HCT116 (cell line): ENCODE measurements around the gene MOCS2. TPM values are rescaled to one million over a fixed set of nuclear protein-coding genes. Genes with fewer than 3 reads are reported as not detected.

Source experiments
- ATAC-seq: fragments of 200-7000 bp; cut with Tn5 transposase; 2 replicates; pipeline ENCODE4 v1.9.1; 2020; ENCODE audit warnings: mild to moderate bottlenecking, moderate library complexity
- BruUV-seq: library from RNA; stranded (reverse); fragments of 400-500 nt; replicated peaks from 2 replicates; lab custom pipeline; 2021; lab: Mats Ljungman, UMichigan
- CTCF ChIA-PET: fragments of 300-600 bp; sonication (Branson Sonifier 250); formaldehyde crosslinking; loops from one replicate; lab custom pipeline; 2021; ENCODE audit warnings: antibody characterized with exemption; lab: Charles Lee
- POLR2A ChIA-PET: fragments of 300-600, 350-600 bp; sonication (Branson Sonifier 250); formaldehyde crosslinking; loops from one replicate; lab custom pipeline; 2021; ENCODE audit warnings: antibody characterized with exemption; lab: Charles Lee
- RAD21 ChIA-PET, 2 experiments: fragments of 300-600 bp; sonication (Branson Sonifier 250); formaldehyde crosslinking; loops; one replicate each; lab custom pipeline; 2023; ENCODE audit warnings: low total read pairs in 2 of 2; ENCODE audit not compliant: uncharacterized antibody in 2 of 2, unreplicated experiment in 2 of 2, low non-redundant PET in 1 of 2; lab: Charles Lee
- DNase-seq: peaks from one replicate; pipeline ENCODE4 v3.0.0-alpha.2; 2010; ENCODE audit warnings: low read depth, low spot score
- H2AFZ ChIP-seq: fragments of 200-600 bp; shearing (Covaris generic), sonication (generic); 2 replicates; pipeline ENCODE4 v1.6.1; 2017; ENCODE audit warnings: low read depth, mixed run types, mixed read lengths, antibody characterized with exemption, low read length; ENCODE audit not compliant: poor library complexity, severe bottlenecking
- H3K27ac ChIP-seq: 2 replicates; pipeline ENCODE4 v1.5.1; 2012; ENCODE audit warnings: low read depth, low read length
- H3K27me3 ChIP-seq: fragments of 200-600 bp; sonication (generic); 2 replicates; pipeline ENCODE4 v1.6.1; 2016; ENCODE audit warnings: mixed run types, low read length, mixed read lengths; ENCODE audit not compliant: insufficient read depth
- H3K36me3 ChIP-seq, 2 experiments: fragments of 200-500 bp in 1 of 2; fragments of 200-600 bp in 1 of 2; sonication (Bioruptor generic) in 1 of 2; sonication (generic) in 1 of 2; 2 replicates each; pipeline versions ENCODE4 v1.5.1 to v1.6.1; 2014 to 2016; ENCODE audit warnings: low read length in 2 of 2, inconsistent platforms in 1 of 2, mixed read lengths in 1 of 2, mixed run types in 1 of 2; ENCODE audit not compliant: insufficient read depth in 2 of 2, control insufficient read depth in 1 of 2
- H3K4me1 ChIP-seq, 2 experiments: fragments of 200-600 bp in 1 of 2; sonication (generic) in 1 of 2; 2 replicates each; pipeline versions ENCODE4 v1.5.1 to v1.6.1; 2012 to 2017; ENCODE audit warnings: low read length in 2 of 2, inconsistent platforms in 1 of 2, mild to moderate bottlenecking in 1 of 2, mixed read lengths in 1 of 2, mixed run types in 1 of 2, moderate library complexity in 1 of 2; ENCODE audit not compliant: insufficient read depth in 2 of 2, control insufficient read depth in 1 of 2
- H3K4me2 ChIP-seq: fragments of 200-600 bp; sonication (generic); 2 replicates; pipeline ENCODE4 v1.6.1; 2017; ENCODE audit warnings: mixed run types, low read length, mixed read lengths
- H3K4me3 ChIP-seq, 2 experiments: fragments of 200-600 bp in 1 of 2; sonication (generic) in 1 of 2; replicated peaks in 1 of 2; 2 replicates each; pipeline ENCODE4 v1.5.1; 2011 to 2016; ENCODE audit warnings: low read length in 2 of 2, control low read depth in 1 of 2, low read depth in 1 of 2, mild to moderate bottlenecking in 1 of 2, mixed read lengths in 1 of 2, mixed run types in 1 of 2
- H3K79me2 ChIP-seq: fragments of 200-600 bp; sonication (generic); 2 replicates; pipeline ENCODE4 v1.6.1; 2017; ENCODE audit warnings: mild to moderate bottlenecking, mixed run types, low read length, moderate library complexity, mixed read lengths; ENCODE audit not compliant: insufficient read depth
- H3K9ac ChIP-seq: fragments of 200-600 bp; sonication (generic); 2 replicates; pipeline ENCODE4 v1.6.1; 2016; ENCODE audit warnings: low read length, mixed read lengths
- H3K9me2 ChIP-seq: fragments of 200-600 bp; sonication (generic), shearing (Covaris generic); 2 replicates; pipeline ENCODE4 v1.6.1; 2017; ENCODE audit warnings: mixed run types, mild to moderate bottlenecking, moderate library complexity; ENCODE audit not compliant: insufficient read depth
- H3K9me3 ChIP-seq, 2 experiments: fragments of 200-500 bp in 1 of 2; fragments of 200-600 bp in 1 of 2; sonication (Bioruptor generic) in 1 of 2; sonication (generic) in 1 of 2; 2 replicates each; pipeline ENCODE4 v1.6.1; 2014 to 2017; ENCODE audit warnings: low read length in 2 of 2, mixed read lengths in 2 of 2, inconsistent platforms in 1 of 2, low read depth in 1 of 2, mild to moderate bottlenecking in 1 of 2, mixed run types in 1 of 2, moderate library complexity in 1 of 2; ENCODE audit not compliant: control insufficient read depth in 1 of 2, insufficient read depth in 1 of 2
- H4K20me1 ChIP-seq: fragments of 200-600 bp; sonication (generic), shearing (Covaris generic); 2 replicates; pipeline ENCODE4 v1.6.1; 2017; ENCODE audit warnings: mixed run types, mild to moderate bottlenecking, moderate library complexity; ENCODE audit not compliant: insufficient read depth
- ATF3 ChIP-seq: IDR thresholded peaks from 2 replicates; pipeline ENCODE4 v1.6.1; 2012
- CBX3 ChIP-seq: IDR thresholded peaks from 2 replicates; pipeline ENCODE4 v1.6.1; 2012; ENCODE audit warnings: low read depth
- FOSL1 ChIP-seq: IDR thresholded peaks from 2 replicates; pipeline ENCODE4 v1.6.1; 2012; ENCODE audit warnings: low read depth
- RAD21 ChIP-seq: IDR thresholded peaks from 2 replicates; pipeline ENCODE4 v1.6.1; 2012; ENCODE audit warnings: low read depth, mild to moderate bottlenecking
- REST ChIP-seq: IDR thresholded peaks from 2 replicates; pipeline ENCODE4 v1.6.1; 2012; ENCODE audit warnings: low read depth
- ZBTB33 ChIP-seq: IDR thresholded peaks from 2 replicates; pipeline ENCODE4 v1.6.1; 2011; ENCODE audit warnings: mild to moderate bottlenecking, low read length, moderate library complexity; ENCODE audit not compliant: insufficient replicate concordance; ENCODE audit errors: extremely low read depth
- intact Hi-C: fragments of 100-400 bp; cut with micrococcal nuclease; formaldehyde crosslinking; loops from 2 replicates; pipeline ENCODE4 v1.10.0; 2022
- total RNA-seq: library from RNA; stranded (reverse); gene quantifications from one replicate; pipeline ENCODE4 v1.2.1, GENCODE V29; 2021; ENCODE audit not compliant: unreplicated experiment

Gene MOCS2
- total RNA-seq, 1 experiment from 2014 or later, result 34.0 TPM

GRCh38 chr5:53128481-53128880 lies 18.9 kb upstream of the MOCS2 start:
- Histone ChIP-seq H3K36me3 (no peaks in the 10 kb centered on the region), H3K4me2 (no peak overlapping the region), H3K9me3 (no peaks in the 10 kb centered on the region), H3K79me2 (no peaks in the 10 kb centered on the region), H2AFZ (no peak overlapping the region), H3K27me3 (no peaks in the 10 kb centered on the region), H3K27ac (no peak overlapping the region), H3K9ac (no peak overlapping the region), H3K9me2 (0 out of 2 replicates have a peak, but pooled peaks cover 5% of the 10 kb centered on the region), H4K20me1 (no peaks in the 10 kb centered on the region), H3K4me1 (peaks cover 0 to 3% of the 10 kb centered on the region in 2 experiments; a peak in 1 of 4 replicates), H3K4me3 (no peak overlapping the region)
- no peak for DNase-seq
- intact Hi-C loops, result no loop called here
- no peak for ATAC-seq
- ChIA-PET CTCF (interaction anchor here (0.7 kb wide), 1 partner anchor 180 kb away, joined by 3 read pairs; no protein-coding TSS in a partner anchor), POLR2A (no interaction called here), RAD21 (no interaction called here)
- no TSS peak for BruUV-seq
- TF ChIP-seq FOSL1, result no peak
- TF ChIP-seq REST, result no peak
- no peak for TF ChIP-seq CBX3
- no peak for TF ChIP-seq ATF3

GRCh38 chr5:53127107-53127506 lies 17.6 kb upstream of the MOCS2 start:
- Histone ChIP-seq H3K79me2 (no peaks in the 10 kb centered on the region), H3K4me2 (no peak overlapping the region), H3K9ac (no peak overlapping the region), H3K27ac (no peak overlapping the region), H3K36me3 (no peaks in the 10 kb centered on the region), H3K9me3 (no peaks in the 10 kb centered on the region), H3K4me3 (no peak overlapping the region)
- RAD21 ChIA-PET, result no interaction called here
- BruUV-seq, result no TSS peak
- DNase-seq, result no peak
- TF ChIP-seq ZBTB33 (no peak), RAD21 (no peak)
- TF ChIP-seq, all 23 proteins: peak for 0
- Histone ChIP-seq H2AFZ (no peak overlapping the region), H3K4me1 (peaks cover 0 to 3% of the 10 kb centered on the region in 2 experiments; a peak in 1 of 4 replicates), H3K27me3 (no peaks in the 10 kb centered on the region), H4K20me1 (no peaks in the 10 kb centered on the region), H3K9me2 (0 out of 2 replicates have a peak, but pooled peaks cover 5% of the 10 kb centered on the region)
- intact Hi-C loops, result no loop called here
- ChIA-PET POLR2A (no interaction called here), CTCF (no interaction called here)
- no peak for ATAC-seq
